Activated CD4-positive, CD25-positive, alpha-beta regulatory T cell treated with anti-CD3 and anti-CD28 coated beads, Interleukin-2, amount 50 U/mL, for 16 hours (primary cell): ENCODE results near the gene ARMC5.
A peak's percentile ranks its signal among the peaks of the same experiment; 100 is the strongest.
"Not testable (repeated sequence)": the region's sequence is repeated elsewhere in the genome, so short reads cannot be mapped to it uniquely, and the experiment has no call there.

ENCODE experiments used
- DNase-seq: peaks from one replicate; pipeline ENCODE4 v3.0.0-alpha.2; 2020; ENCODE audit warnings: low read depth, low spot score

Gene ARMC5

GRCh38 chr16:31499928-31500327, 40.6 kb downstream of the ARMC5 start:
- DNase-seq: no peak

- DNase-seq: no peak
Measured at GRCh38 chr16:31501226-31501965, 42.1 kb downstream of the ARMC5 start.

- no peak for DNase-seq
Measured at GRCh38 chr16:31501966-31502348, 42.7 kb downstream of the ARMC5 start.

GRCh38 chr16:31502981-31503380, 43.7 kb downstream of the ARMC5 start:
- DNase-seq: no peak

- DNase-seq: not testable (repeated sequence)
Measured at GRCh38 chr16:31503555-31503954, 44.3 kb downstream of the ARMC5 start.

- DNase-seq: no peak
Measured at GRCh38 chr16:31504159-31504558, 44.9 kb downstream of the ARMC5 start.

GRCh38 chr16:31505483-31505882, 46.2 kb downstream of the ARMC5 start:
- no peak for DNase-seq

- no peak for DNase-seq
Measured at GRCh38 chr16:31507617-31507928, 48.3 kb downstream of the ARMC5 start.

- DNase-seq: peak; percentile 64
Measured at GRCh38 chr16:31507929-31508705, 48.8 kb downstream of the ARMC5 start, which contains the start of gene RUSF1. RUSF1 (minus strand) TSS chr16:31508391; CDS start chr16:31508373, 18 bp downstream.

GRCh38 chr16:31508706-31509195, 49.5 kb downstream of the ARMC5 start:
- DNase-seq: no peak

GRCh38 chr16:31513126-31513525, 53.8 kb downstream of the ARMC5 start:
- DNase-seq: no peak

GRCh38 chr16:31513884-31514283, 54.6 kb downstream of the ARMC5 start:
- DNase-seq: no peak
